OCI-LY3 (cell line): ENCODE results near the gene MRRF.

ENCODE experiments used
- EZH2phosphoT487 ChIP-seq: fragments of 200-600 bp; shearing (Covaris generic); IDR thresholded peaks from 2 replicates; pipeline ENCODE4 v1.6.1; 2018; ENCODE audit warnings: antibody characterized with exemption, mixed run types, low read depth
- TF ChIP-seq, protein P1 (sequence below): fragments of 200-600, 300-600 bp; sonication (generic); IDR thresholded peaks from 2 replicates; pipeline ENCODE4 v1.5.1; 2014; ENCODE audit warnings: antibody characterized with exemption, low read length, low read depth

DNA sequence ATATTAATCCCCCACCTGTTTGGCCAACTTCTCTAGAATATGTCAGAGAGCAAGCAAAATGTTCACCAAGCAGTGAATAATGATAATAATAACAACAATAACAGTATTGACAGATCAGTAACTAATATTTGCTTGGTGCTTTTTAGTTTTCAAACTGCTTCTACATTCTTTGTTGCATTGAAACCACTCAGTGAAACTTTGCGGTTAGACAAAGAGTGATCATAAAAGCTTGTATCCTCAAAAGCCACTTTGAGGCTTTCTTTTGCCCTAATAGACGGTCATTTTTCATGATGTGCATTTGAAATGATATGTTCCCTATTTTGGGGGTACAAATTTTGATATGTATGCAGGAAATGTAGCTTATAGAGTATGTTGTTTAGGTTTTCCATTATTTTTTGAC lies 62.5 kb downstream of the MRRF start:
- TF ChIP-seq, protein P1, sequence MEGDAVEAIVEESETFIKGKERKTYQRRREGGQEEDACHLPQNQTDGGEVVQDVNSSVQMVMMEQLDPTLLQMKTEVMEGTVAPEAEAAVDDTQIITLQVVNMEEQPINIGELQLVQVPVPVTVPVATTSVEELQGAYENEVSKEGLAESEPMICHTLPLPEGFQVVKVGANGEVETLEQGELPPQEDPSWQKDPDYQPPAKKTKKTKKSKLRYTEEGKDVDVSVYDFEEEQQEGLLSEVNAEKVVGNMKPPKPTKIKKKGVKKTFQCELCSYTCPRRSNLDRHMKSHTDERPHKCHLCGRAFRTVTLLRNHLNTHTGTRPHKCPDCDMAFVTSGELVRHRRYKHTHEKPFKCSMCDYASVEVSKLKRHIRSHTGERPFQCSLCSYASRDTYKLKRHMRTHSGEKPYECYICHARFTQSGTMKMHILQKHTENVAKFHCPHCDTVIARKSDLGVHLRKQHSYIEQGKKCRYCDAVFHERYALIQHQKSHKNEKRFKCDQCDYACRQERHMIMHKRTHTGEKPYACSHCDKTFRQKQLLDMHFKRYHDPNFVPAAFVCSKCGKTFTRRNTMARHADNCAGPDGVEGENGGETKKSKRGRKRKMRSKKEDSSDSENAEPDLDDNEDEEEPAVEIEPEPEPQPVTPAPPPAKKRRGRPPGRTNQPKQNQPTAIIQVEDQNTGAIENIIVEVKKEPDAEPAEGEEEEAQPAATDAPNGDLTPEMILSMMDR: no peak
- TF ChIP-seq EZH2phosphoT487: no peak
